ENCODE data around the gene CERK.

Gene CERK

DNA sequence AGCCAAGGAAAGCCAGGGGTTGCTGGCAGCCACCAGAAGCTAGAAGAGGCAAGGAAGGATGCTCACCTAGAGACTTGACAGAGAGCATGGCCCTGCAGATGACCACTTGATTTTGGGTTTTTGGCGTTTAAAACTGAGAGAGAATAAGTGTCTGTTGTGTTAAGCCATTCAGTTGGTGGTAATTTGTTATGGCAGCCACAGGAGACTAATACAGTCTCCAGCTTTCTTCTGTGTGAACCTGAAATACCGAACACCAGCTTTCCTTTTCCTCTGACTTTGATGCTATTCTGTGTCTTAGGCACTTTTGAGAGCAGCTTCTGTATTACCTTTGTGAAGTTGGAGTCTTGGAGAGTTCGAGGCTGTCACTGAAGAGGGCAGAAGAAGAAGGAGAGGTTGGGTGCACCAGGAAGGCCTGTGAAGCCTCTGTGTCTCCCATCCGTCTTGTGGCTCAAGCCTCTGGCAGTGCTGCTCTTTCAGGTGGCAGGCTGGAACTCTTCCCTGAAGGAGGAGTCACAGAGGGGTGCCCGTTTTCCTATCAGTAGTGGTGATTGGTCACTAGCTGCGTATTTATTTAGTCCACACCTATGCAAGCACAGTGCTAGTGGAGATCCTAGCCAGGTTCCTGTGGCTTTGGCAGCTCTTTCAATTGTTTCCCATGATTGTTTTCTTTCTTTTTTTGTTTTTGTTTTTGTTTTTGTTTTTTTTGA, 26.9 kb upstream of the CERK start:
- DNase-seq (ENCODE audit: low spot score): no peak

DNA sequence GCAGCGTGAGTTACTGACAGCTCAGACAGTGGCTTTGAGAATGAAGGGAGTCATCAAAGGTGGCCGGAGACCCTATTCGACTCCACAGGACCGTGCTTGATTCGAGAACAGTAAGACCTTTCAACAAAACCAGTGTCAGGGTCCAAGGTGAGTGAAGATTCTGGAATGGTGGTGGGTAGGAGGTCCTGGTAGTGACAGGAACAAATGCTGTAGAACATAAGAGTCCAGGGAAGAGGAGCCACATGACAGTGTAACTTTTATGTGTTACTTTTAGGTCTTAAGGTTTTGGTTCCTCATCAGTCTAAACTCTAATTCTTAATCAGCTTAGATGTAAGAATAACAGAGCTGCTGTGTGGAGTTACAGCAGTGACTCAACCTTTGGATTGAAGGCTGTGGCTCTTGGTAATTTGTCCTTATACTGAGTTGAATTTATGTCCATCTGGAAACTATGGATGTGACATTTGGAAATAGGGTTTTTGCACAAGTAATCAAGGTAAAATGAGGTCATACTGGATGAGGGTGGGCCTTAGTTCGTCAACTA, 26.2 kb upstream of the CERK start:
- DNase-seq (ENCODE audit: low spot score): no peak

DNA sequence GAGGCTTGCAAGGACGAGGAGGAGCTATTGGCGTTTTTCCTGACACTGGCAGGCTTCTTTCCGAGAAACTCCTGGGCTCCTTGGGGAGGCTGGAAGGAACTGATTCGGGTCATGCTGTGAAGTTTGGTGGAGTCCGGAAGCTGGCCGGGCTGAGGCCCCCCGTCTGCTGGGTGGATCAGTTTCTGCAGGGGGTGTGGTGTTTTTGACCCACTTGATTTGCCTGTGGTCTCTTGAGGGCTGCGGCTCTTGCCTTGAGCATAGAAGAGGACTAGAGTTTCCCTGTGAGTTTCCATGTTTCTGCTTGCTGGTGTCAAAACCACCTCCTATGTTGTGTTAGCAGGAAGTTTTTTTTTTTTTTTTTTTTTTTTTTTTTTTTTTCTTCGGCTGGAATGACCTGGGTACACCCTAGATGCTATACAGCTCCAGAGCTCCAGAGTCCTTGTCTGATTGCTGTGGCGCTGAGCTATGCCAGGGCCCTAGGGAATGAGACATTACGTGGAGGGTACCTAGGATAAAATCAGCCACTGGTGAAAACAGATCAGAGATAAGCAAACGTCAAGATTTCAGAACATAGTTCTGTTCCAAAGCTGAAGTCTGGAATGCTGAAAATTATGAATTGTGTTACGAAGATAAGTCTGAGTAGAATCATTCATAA, 25.1 kb upstream of the CERK start:
- no peak for DNase-seq (ENCODE audit: low spot score)

DNA sequence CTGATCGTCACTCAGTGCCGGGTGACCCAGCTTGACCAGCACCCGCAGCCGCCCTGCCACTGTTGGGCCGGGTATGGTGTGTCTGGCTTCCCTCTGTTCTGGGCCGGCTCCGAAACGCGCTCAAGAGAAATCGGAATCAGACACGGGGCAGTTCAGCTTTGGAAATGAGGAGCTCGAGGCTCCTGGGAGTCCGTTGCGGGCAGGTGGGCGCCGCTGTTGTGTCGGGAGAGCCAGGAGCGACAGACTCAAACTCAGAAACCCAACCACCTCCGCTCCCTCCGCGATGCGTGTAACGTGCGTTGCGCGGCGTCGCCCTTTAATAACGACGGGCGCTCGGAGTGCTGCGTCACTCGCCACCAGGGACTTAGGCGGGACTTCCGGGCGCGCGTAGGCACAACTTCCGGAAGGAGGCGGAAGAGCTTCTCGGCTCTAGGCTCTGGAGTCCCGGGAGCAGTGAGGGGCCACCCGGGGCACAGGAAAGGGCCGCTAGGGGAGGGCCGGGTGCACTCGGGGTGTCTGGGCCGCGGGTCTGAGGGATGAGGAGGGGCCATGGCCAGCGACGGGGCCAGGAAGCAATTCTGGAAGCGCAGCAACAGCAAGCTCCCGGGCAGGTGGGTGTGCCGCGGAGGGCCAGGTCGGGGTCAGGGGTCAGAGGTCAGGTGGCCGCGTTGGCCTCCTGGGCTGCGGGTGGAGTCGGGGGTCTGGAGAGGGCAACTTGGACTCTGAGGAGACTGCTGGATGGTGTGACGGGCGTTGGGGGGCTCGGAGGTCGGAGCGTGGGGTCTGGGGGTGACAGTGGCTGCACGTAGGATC, 24.4 kb upstream of the CERK start, which contains the start of gene TBC1D22A:
Gene TBC1D22A, plus strand, starts transcription at position 413 of the 813 bp plus-strand sequence. Its CDS starts 137 bp downstream, at position 550.
- DNase-seq (ENCODE audit: low spot score): peak; percentile 91

DNA sequence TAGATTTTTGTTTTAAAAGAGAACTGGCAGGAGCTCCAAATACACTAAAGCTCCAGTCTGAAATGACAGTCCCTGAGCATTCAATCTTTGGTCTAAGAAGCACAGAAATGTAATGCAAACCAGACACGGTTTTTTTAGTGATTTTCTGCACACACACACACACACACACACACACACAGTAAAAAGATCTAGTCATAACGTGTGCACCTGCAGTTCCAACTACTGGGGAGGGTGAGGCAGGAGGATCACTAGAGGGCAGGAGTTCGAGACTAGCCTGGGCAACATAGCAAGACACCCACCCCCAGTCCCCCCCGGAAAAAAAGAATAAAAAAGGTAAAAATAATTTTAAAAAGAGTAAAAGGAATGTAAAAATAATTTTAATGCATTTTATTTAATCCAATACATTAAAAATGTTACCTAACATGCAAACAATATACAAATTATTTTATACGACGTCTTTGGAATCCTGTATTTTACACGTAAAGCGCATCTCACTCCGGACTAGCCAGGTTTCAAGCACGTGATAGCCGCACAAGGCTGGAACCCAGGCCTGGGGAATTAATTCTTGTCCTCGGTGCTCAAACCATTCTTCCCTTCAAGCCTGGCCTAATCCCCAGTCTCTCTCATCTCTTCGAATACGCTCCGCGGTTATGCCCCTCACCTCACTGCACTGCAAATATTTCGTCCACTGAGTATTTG, 23.6 kb upstream of the CERK start:
- no peak for DNase-seq (ENCODE audit: low spot score)

DNA sequence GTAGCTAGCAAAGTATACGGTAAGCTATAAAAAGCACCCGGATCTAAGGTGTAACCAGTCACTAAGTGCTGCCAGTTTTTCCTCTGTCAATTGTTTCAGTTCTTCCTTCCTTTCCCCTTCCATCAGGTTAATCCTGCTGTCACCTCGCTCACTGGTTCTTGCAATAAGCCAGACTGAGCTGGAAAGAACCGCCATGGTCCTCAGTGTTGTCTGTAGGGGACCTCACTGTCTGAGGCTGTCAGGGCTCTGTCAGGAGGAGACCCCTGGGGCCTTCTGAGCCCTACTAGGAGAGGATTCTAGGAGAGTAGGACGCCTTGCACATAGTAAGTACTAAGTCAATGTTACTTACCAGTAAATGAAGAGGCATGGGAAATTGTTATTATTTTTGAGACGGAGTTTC, 23.0 kb upstream of the CERK start:
- no peak for DNase-seq (ENCODE audit: low spot score)

DNA sequence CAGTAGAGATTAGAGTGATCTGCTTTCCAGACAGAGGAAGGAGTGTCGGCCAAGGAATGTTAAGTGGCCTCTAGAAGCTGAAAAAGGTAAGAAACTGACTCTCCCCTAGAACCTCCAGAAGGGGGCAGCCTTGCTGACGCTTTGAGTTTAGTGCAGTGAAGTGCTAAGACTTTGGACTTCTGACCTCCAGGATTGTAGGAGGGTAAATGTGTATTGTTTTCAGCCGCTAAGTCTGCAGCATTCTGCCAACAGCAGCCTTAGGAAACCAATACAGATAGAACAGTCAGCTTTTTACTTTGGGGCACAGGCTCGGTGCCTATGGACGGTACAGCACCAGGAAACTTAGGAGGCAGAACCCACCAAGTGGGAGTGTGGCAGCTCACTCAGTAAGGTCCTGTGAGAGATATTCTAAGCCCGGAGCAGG, 20.8 kb upstream of the CERK start:
- peak; percentile 83 for DNase-seq (ENCODE audit: low spot score)

DNA sequence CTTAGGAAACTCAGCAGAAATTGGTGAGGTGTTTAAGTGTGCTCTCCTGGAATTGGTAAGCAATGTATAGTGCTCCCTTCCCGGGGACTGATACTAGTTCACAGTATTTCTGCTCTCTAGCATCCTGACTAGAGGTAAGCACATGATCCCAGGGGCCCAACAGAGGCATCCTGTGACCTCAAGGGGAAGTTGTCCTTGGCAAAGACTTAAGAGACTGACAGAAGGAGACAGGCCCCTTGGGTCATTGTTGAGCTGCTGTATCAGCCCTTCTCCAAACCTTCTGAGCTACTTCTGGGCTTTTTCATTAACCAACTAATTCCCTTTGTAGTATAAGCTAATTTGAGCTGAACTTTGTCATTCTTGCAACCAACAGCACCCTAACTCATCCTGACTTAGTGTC, 20.1 kb upstream of the CERK start:
- peak; percentile 58 for DNase-seq (ENCODE audit: low spot score)

DNA sequence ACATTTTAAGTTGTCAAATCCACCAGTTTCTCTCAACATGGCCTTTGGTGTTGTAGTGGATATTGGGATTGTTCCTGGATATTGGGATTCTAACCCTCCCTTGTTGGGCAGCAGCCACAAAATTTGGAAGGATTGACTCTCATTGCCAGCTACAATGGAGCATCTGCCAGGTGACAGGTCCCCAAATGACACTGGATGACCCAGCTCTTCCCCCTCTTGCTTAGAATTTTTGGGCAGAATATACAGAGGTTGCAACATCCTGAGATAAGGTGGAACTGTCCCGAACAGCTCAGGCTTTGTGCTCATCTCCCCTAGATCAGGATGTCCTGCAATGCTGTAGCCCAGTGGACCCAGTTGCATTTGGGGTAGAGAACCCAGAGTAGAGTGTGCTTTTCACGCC, 19.1 kb upstream of the CERK start:
- DNase-seq (ENCODE audit: low spot score): no peak

DNA sequence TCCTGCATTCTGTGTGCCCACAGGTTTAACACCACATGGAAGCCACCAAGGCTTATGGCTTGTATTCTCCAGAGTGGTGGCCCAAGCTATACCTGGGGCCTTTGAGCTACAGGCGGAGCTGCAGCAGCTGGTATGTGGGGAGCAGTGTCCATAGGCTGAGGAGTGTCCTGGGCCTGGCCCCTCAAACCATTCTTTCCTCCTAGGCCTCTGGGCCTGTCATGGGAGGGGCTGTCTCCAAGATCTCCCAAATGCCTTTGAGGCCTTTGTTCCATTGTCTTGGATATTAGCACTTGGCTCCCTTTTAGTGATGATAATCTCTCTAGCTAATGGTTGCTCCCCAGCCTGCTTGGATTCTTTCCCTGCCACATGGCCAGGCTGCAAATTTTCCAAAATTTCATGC, 18.0 kb upstream of the CERK start:
- DNase-seq (ENCODE audit: low spot score): no peak

DNA sequence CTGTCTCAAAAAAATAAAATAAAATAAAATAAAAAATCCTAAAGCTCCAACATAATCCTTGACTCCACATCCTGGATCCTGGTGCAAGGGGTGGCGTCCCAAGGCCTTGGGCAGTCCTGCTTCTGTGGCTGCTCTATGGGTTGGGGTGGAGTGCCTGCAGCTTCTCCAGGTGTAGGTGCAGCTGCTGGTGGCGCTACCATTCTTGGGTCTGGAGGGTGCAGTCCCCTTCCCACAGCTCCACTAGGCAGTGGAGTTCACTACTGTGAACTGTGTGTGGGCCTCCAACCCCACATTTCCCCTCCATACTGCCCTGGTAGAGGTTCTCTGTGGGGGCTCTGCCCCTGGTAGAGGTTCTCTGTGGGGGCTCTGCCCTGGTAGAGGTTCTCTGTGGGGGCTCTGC, 17.5 kb upstream of the CERK start:
- DNase-seq (ENCODE audit: low spot score): no peak

DNA sequence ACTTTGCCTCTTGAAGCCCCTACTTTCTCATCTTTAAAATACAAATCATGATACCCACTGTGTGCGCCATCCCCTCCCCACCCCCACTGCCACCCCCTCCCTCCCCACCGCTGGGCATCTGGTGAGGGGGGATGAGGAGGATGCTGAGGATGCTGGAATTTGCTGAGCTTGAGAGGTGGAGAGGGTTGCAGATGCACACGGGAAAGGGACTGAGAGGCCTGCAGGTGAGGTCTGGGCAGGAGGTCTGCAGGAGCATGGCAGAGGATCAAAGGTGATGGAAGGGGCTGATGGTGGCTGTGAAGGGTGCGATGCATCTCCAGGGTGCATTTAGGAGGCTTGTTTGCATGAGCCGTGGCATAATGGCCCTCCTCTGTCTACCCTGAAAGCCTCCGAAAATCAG, 16.8 kb upstream of the CERK start:
- no peak for DNase-seq (ENCODE audit: low spot score)

DNA sequence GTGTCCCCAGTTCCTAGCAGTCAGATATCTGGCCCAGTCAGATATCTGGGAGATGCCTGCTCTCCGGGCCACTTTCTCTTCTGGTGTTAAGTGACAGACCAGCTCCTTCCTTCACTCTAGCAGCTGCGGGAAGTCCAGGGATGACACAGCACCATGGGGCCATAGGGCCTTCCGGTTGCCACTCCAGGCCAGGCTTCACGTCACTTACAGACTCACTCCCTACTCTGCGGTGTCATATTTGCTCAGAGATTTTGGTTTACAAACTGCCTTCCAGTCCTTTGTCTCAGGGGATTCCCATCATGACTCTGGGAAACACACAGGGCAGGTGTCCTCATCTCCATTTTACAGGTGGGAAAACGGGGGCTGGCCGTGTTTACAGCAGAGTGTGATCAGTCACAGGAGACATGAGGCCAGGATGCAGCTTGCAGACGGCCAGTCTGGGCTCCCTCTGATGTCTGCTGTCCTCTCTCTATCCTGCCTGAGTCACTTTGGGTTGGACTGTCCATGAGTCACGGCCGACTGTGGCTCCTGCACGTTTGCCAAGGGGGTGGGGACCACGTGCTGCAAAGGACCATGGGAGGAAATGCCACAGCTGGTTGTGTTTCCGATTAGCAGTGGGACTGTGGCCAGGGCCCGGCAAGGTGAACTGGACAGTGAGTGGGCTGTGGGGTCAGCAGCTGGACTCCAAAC, 16.2 kb upstream of the CERK start:
- no peak for DNase-seq (ENCODE audit: low spot score)

DNA sequence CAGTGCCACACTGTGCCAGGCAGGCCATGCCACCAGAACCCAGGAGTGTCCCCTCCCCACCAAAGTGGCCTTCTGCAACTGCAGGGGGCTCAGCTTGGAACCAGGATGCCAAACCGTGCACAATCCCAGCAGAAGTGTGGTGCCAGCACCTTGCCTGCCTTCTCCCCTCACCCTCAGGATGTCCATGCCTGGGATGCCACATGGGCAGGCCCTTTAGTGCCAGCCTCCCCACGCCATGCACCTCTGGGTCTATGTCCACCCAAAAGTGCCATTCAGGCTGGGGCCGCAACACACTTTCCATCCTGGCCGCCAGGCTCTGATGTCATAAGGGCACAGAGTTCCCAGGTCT, 15.7 kb upstream of the CERK start:
- no peak for DNase-seq (ENCODE audit: low spot score)

DNA sequence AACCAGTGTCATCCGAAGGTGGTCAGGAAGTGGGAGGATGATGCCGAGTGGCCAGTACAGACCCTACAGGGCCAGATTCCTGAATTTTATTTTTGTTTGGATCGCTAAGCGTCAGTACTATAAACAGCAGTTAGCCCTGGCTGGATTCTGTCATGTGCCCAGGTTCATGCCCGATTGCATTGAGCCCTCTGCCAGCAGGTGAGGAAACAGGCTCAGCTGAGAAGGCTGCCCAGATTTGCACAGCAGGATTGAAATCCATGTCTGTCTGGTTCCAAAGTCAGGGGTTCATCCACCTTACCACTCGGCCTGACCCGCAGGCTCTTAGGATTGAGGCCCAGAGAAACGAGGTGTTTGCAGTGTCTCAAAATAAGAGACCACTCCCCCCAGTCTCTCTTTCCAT, 15.3 kb upstream of the CERK start:
- DNase-seq (ENCODE audit: low spot score): no peak

DNA sequence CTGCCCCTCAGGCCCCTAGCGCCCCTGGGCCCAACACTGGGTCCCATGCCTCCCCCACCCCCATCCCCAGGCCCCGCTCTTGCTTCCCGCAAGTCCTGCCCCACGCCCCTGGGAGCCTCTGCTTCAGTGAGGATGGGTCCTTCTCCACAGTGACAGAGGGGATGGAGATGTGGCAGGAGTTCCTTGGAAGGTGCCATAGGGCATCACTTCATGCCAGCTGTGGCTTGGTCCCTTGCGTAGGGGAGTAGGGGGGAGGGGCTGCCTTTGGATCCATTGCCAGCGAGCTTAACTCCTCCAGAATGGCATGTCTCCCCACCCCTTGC, 14.9 kb upstream of the CERK start:
- no peak for DNase-seq (ENCODE audit: low spot score)

DNA sequence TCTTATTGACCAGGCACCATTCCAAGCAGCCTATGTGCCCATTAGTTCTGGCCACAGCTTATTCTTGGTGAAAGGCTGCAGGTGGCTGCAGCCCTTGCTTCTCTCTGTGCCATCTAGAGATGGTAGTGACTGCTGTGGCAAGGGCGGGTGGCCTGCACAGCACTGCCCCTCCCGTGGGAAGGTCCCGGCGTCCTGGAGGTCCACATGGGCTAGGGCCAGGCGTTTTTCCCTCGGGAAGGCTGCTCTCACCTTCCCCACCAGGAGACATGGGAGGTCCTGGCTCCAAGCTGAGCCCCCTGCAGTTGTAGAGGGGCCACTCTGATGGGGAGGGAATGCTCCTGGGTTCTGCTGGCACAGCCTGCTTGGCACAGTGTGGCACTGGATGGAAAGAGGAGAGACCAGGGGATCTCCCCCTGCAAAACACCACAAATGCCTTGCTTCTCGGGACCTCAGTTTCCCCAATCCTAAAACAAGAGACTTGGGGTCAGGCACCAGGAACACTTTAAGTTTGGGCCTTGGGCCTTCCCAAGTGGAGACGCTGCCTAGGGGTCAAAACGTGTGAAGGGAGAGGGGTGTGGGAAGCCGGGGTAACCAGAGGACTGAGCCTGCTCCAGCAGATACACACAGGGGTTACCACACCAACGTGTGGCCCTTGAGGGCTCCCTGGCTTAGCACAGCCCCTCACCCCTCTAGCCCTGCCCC, 14.4 kb upstream of the CERK start:
- no peak for DNase-seq (ENCODE audit: low spot score)

DNA sequence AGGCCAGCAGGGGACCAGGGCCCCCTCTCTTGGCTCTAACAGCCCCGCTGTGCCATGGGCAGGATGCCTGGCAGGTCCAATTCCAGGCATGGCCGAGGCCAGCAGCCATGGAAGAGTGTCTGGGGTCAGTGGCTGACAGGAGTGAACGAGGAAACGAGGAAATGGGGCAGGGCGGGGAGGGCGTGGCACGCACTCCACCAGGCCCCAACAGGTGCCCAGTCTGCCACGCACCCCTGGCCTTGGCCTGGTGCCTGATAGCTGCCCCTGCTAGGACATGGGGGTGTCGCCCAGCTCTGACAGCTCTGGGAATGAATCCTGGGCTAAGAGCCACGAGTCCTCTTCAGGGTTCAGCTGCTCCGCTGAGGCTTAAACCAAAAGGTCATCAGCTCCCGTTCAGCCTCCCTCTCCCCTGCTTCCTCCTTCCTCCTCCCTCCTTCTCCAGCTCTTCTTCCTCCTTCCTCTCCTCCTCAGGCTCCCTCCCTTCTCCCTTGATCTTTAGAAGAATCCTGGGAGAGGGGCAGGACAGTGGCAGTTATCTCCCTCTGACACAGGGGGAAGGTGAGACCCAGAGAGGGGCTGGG, 12.9 kb upstream of the CERK start:
- no peak for DNase-seq (ENCODE audit: low spot score)

DNA sequence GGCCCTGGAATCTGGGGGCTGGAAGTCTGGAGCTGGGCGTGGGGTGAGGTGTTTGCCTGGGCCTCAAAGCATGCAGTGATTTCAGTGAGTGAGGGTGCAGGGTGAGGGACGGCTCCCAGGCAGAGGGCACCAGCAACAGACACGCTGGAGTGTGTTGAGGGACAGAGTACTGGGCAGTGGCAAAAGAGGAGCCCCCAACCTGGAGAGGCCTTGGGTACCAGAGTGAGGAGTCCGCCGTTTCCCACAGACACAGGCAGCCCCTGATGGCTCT, 12.4 kb upstream of the CERK start:
- DNase-seq (ENCODE audit: low spot score): no peak

DNA sequence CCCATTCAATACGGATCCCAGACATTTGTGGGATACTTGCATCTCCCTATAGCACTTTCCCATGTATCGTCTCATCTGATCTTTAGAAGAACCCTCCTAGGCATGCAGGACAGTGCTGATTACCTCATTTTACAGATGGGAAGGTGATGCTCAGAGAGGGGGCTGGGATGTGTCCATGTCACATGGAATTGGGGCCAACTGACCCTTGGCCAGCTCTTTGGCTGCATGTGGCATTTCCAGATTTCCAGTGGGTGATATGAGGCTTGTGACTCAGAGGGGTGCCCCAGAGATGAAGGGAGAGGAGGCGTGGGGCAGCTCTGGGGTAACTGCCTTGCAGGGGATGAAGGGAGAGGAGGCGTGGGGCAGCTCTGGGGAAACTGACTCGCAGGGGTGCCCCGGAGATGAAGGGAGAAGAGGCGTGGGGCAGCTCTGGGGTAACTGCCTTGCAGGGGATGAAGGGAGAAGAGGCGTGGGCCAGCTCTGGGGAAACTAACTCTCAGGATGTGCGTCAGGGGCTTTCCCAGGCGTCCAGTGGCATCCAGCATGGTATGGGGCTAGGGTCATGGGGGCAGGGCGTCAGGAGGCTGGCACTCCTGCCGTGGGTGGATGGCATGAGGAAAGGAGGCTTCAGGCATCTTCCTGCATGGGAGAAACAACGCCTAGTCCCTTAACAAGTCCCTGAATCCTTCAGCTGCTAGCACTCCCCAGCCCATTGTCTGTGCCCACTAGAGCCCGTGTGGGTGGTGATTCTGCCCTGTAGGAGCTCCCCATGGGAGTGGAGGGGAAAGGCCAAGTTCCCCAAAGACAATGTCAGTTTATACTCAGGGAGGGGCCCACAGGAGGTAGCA, 11.9 kb upstream of the CERK start:
- DNase-seq (ENCODE audit: low spot score): no peak
